ENCODE measurements around the gene INSRR. TPM values are rescaled to one million over a fixed set of nuclear protein-coding genes. Genes with fewer than 3 reads are reported as not detected.

INSRR gene
- total and polyA plus RNA-seq, 2 of the 8 experiments (the other 6 are each of a cell fraction or from before 2014, with no cell fraction given): 0.02 TPM; not detected in 1

- Histone ChIP-seq H2BK12ac (ENCODE audit: low read depth, low read length) (no peak overlapping the region), H2AK5ac (ENCODE audit: low read depth, low read length) (no peak overlapping the region), H3K14ac (ENCODE audit: insufficient read length) (no peak overlapping the region), H4K20me1 (replicated peaks in 1 of 2; ENCODE audit: control insufficient read depth in 1 of 2, insufficient read depth in 2 of 2, low read length in 2 of 2) (no peaks in the 10 kb centered on the region), H3K27me3 (replicated peaks in 1 of 4; ENCODE audit: control insufficient read depth in 3 of 4, extremely low read depth in 1 of 4, insufficient read depth in 3 of 4, low read length in 3 of 4) (peaks cover 0 to 11% (median 10%) of the 10 kb centered on the region in 4 experiments; a peak in 6 of 7 replicates), H3K4me2 (ENCODE audit: insufficient read depth in 1 of 2, low read depth in 2 of 2, low read length in 2 of 2) (no peak overlapping the region), H4K8ac (ENCODE audit: extremely low read depth, insufficient read depth, low read length) (no peak overlapping the region), H3K36me3 (ENCODE audit: control insufficient read depth in 2 of 4, insufficient read depth in 4 of 4, low read length in 3 of 4) (no peaks in the 10 kb centered on the region), H3K9me3 (ENCODE audit: insufficient read depth in 2 of 2, low read depth in 1 of 2, low read length in 1 of 2) (no peaks in the 10 kb centered on the region), H3K18ac (ENCODE audit: extremely low read depth, low read length) (no peak overlapping the region), H2BK20ac (ENCODE audit: low read length) (no peak overlapping the region), H3K4ac (replicated peaks; ENCODE audit: insufficient read length, low read depth, low read length) (no peak overlapping the region), H2AFZ (ENCODE audit: low read length) (no peak overlapping the region), H2BK120ac (replicated peaks; ENCODE audit: low read depth, low read length) (no peak overlapping the region), H4K91ac (replicated peaks; ENCODE audit: insufficient read length, low read length) (no peak overlapping the region), H3K4me3 (ENCODE audit: extremely low read depth in 1 of 4, insufficient read depth in 2 of 4, low read depth in 3 of 4, low read length in 4 of 4) (no peak overlapping the region), H3K23ac (ENCODE audit: insufficient read length) (no peak overlapping the region), H3K27ac (ENCODE audit: low read depth, low read length) (no peak overlapping the region), H2BK15ac (ENCODE audit: low read length) (no peak overlapping the region), H3K4me1 (replicated peaks in 1 of 4; ENCODE audit: control insufficient read depth in 3 of 4, insufficient read depth in 4 of 4, low read length in 3 of 4) (no peaks in the 10 kb centered on the region; a peak in 3 of 7 replicates), H4K5ac (ENCODE audit: insufficient read length, low read depth, low read length) (no peak overlapping the region), H3K9ac (replicated peaks in 1 of 4; ENCODE audit: extremely low read depth in 1 of 4, low read depth in 3 of 4, low read length in 3 of 4) (no peak overlapping the region), H3K79me1 (ENCODE audit: low read depth, low read length) (no peaks in the 10 kb centered on the region), H3K79me2 (ENCODE audit: control insufficient read depth in 1 of 2, insufficient read depth in 2 of 2, low read length in 2 of 2) (no peaks in the 10 kb centered on the region), H2BK5ac (ENCODE audit: low read depth, low read length) (no peak overlapping the region), H3K23me2 (ENCODE audit: low read depth, low read length) (no peaks in the 10 kb centered on the region), H3K56ac (replicated peaks; ENCODE audit: insufficient read length, low read depth, low read length) (no peak overlapping the region)
- CTCF ChIA-PET (ENCODE audit: partially characterized antibody): interaction anchor here (0.7 to 31.8 kb wide), 13 partner anchors 9 to 118 kb away, joined by 3 to 491 read pairs (median 4); partner anchors contain the start of genes CRABP2, INSRR, NTRK1 and SH2D2A
- TF ChIP-seq RAD21 (IDR thresholded peaks at IDR 0.05 in 1 of 2, conservative IDR thresholded peaks at IDR 0.05 in 1 of 2; ENCODE audit: low read depth in 2 of 2, low read length in 2 of 2) (no peak), RFX5 (IDR thresholded peaks at IDR 0.05; ENCODE audit: borderline replicate concordance, low read depth, low read length) (no peak), POLR2A (IDR thresholded peaks at IDR 0.05; ENCODE audit: control extremely low read depth in 1 of 2, low read depth in 2 of 2, low read length in 2 of 2) (no peak), SP1 (IDR thresholded peaks at IDR 0.05; ENCODE audit: low read depth, low read length) (no peak), PHF8 (conservative IDR thresholded peaks at IDR 0.05; ENCODE audit: low read depth, low read length) (no peak), TCF12 (IDR thresholded peaks at IDR 0.05; ENCODE audit: low read depth, low read length) (no peak), NRF1 (IDR thresholded peaks at IDR 0.05; ENCODE audit: low read depth, low read length) (no peak), SP4 (IDR thresholded peaks at IDR 0.05; ENCODE audit: low read length) (no peak), ZNF274 (IDR thresholded peaks at IDR 0.05; ENCODE audit: borderline replicate concordance, extremely low read depth, low read length) (no peak), RXRA (IDR thresholded peaks at IDR 0.05; ENCODE audit: insufficient read depth, low read depth, low read length) (no peak)
- TF ChIP-seq, protein P1, sequence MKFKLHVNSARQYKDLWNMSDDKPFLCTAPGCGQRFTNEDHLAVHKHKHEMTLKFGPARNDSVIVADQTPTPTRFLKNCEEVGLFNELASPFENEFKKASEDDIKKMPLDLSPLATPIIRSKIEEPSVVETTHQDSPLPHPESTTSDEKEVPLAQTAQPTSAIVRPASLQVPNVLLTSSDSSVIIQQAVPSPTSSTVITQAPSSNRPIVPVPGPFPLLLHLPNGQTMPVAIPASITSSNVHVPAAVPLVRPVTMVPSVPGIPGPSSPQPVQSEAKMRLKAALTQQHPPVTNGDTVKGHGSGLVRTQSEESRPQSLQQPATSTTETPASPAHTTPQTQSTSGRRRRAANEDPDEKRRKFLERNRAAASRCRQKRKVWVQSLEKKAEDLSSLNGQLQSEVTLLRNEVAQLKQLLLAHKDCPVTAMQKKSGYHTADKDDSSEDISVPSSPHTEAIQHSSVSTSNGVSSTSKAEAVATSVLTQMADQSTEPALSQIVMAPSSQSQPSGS (IDR thresholded peaks at IDR 0.05; ENCODE audit: low read length): no peak
- 85% methylated on average over 2 of the region's 2 CpGs; no CpG with 5 or more reads in 1 of the 2 experiments for WGBS, 2 experiments (ENCODE audit: extremely low coverage in 1 of 2, insufficient coverage in 1 of 2, insufficient read length in 1 of 2, insufficient replicate concordance in 2 of 2, low coverage in 1 of 2, low lambda C conversion rate in 2 of 2, missing lambda C conversion rate in 1 of 2)
- FAIRE-seq: no peak
- POLR2A ChIA-PET (ENCODE audit: partially characterized antibody): interaction anchor here (1.2 to 2.0 kb wide), 4 partner anchors 7 to 56 kb away, joined by 3 to 6 read pairs (median 4); partner anchors contain the start of genes HDGF and NTRK1
- no peak for DNase-seq (ENCODE audit: low read depth in 1 of 2, low spot score in 2 of 2)
Observed at GRCh38 chr1:156807627-156808026, 51.3 kb downstream of the INSRR start.
